Measurements from ENCODE around the gene GPATCH2L.

DNA sequence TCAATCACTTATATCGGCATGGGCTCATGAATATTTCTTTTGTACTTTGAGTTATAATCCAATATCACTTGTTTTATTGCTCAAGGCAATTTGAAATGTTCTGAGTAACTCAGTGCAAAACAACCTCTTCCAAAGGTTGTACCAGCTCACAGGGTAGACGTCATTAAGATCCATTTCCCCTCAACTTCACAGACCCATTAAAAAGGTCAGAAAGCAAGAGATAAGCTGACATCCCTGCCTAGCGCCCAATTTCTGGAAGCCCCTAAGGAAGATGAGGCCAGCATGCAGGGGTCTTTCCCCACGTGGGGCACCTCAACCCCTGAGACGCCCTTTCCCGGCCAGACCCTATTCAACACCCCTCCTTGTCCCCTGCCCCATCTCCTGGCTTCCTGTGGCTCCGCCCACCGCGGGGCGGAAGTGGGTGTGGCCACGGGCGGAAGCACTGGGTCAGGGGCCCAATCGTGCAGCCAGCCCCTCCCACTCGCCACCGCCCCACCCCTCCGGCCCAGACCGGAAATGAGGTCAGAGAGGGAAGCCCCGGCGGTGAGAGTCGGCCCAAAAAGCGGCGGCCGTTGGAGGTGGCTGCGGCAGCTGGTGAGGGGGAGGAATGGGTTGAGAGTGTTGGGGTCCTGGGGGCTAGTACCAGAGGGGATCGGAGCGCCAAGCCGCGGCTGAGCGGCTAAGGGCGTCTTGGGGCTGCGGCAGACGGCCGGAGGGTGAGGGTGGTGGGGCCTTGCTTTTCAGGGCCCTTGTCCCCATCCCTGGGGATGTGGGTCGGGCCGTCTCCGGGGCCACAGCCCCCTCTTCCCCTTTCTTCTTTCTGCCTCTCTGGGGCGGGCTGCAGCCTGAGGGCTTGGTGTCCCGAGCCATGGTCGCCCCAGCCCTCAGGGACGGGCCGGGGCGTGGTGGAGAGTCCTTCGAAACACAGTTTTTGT is at the start of gene GPATCH2L:
- TF ChIP-seq POLR2AphosphoS5 (IDR thresholded peaks at IDR 0.05) (peak; percentile 85 to 90 (median 90)), POLR2A (IDR thresholded peaks at IDR 0.05) (peak in 2 of 4 donors; percentile 22 to 41), EP300 (IDR thresholded peaks at IDR 0.05) (no peak)
- TF ChIP-seq, protein P1, sequence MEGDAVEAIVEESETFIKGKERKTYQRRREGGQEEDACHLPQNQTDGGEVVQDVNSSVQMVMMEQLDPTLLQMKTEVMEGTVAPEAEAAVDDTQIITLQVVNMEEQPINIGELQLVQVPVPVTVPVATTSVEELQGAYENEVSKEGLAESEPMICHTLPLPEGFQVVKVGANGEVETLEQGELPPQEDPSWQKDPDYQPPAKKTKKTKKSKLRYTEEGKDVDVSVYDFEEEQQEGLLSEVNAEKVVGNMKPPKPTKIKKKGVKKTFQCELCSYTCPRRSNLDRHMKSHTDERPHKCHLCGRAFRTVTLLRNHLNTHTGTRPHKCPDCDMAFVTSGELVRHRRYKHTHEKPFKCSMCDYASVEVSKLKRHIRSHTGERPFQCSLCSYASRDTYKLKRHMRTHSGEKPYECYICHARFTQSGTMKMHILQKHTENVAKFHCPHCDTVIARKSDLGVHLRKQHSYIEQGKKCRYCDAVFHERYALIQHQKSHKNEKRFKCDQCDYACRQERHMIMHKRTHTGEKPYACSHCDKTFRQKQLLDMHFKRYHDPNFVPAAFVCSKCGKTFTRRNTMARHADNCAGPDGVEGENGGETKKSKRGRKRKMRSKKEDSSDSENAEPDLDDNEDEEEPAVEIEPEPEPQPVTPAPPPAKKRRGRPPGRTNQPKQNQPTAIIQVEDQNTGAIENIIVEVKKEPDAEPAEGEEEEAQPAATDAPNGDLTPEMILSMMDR (IDR thresholded peaks at IDR 0.05): no peak

Data from stomach (tissue), 4 donors.